Heart left ventricle (tissue), 16 donors: ENCODE measurements around the gene C12orf75. TPM values are rescaled to one million over a fixed set of nuclear protein-coding genes. Genes with fewer than 3 reads are reported as not detected.

Experiments used
- ATAC-seq, 4 donors: fragments of 200-7000 bp; cut with Tn5 transposase; one replicate each; pipeline ENCODE4 v1.9.1; 2020 to 2022; ENCODE audit warnings: moderate library complexity in 4 of 4, mild to moderate bottlenecking in 3 of 4, moderate number of reproducible peaks in 1 of 4
- DNase-seq, 5 donors: peaks; one replicate each; pipeline ENCODE4 v3.0.0-alpha.2; 2020
- H3K27ac ChIP-seq, 12 donors: fragments of 200-600 bp; sonication (generic) in 4 of 12; one replicate each; pipeline versions ENCODE4 v1.5.0 to v1.8.0; 2016 to 2022; ENCODE audit warnings: mild to moderate bottlenecking in 2 of 12
- H3K27me3 ChIP-seq, 9 donors: fragments of 200-600 bp; sonication (generic) in 2 of 9; one replicate each; pipeline versions ENCODE4 v1.5.1 to v1.8.0; 2016 to 2022; ENCODE audit warnings: mild to moderate bottlenecking in 3 of 9
- H3K36me3 ChIP-seq, 9 donors: fragments of 200-600 bp; sonication (generic) in 2 of 9; one replicate each; pipeline versions ENCODE4 v1.5.0 to v1.8.0; 2018 to 2022; ENCODE audit warnings: mild to moderate bottlenecking in 2 of 9
- H3K4me1 ChIP-seq, 12 donors: fragments of 200-600 bp; sonication (generic) in 4 of 12; one replicate each; pipeline versions ENCODE4 v1.5.0 to v1.8.0; 2016 to 2022; ENCODE audit warnings: mild to moderate bottlenecking in 3 of 12
- H3K4me3 ChIP-seq, 12 donors: fragments of 200-600 bp; sonication (generic) in 4 of 12; one replicate each; pipeline versions ENCODE4 v1.5.0 to v1.8.0; 2017 to 2022; ENCODE audit warnings: mild to moderate bottlenecking in 9 of 12, moderate library complexity in 4 of 12
- H3K9me3 ChIP-seq, 12 donors: fragments of 200-600 bp; sonication (generic) in 4 of 12; one replicate each; pipeline versions ENCODE4 v1.5.0 to v1.8.0; 2016 to 2022; ENCODE audit warnings: mild to moderate bottlenecking in 1 of 12
- POLR2A ChIP-seq, 2 donors: fragments of 450-650 bp; IDR thresholded peaks; one replicate each; pipeline ENCODE4 v1.6.1; 2017; ENCODE audit warnings: antibody characterized with exemption in 2 of 2, mild to moderate bottlenecking in 2 of 2, moderate library complexity in 2 of 2
- WGBS, 4 donors: extraction: QIAGEN DNeasy Blood & Tissue Kit in 2 of 4; methylation state at CpG; one replicate each; pipeline versions ENCODE4 v1.1.5 to v1.1.7; 2013 to 2018; 5-methylcytosine and 5-hydroxymethylcytosine counted together
- intact Hi-C, 10 donors: fragments of 100-400 bp; cut with DNase I; formaldehyde crosslinking; loops; one replicate each; pipeline versions ENCODE4 v1.11.1 to v1.14.2; 2022
- polyA plus RNA-seq, 2 donors: library from polyadenylated mRNA; stranded (reverse); fragments of 200-250 nt; gene quantifications; one replicate each; pipeline ENCODE4 v1.2.3, GENCODE V29; 2013
- total RNA-seq, 9 donors: library from RNA; depleted of rRNA in 2 of 9; stranded (reverse); fragments of >200 nt in 2 of 9; fragmentation: NEBNext Ultra II Directional in 3 of 9; extraction: Animal tissue kit (Norgen Biotek cat#: 25700) in 3 of 9; gene quantifications; one replicate each; pipeline versions ENCODE4 v1.1.0 to v1.2.4, GENCODE V29; 2016 to 2023
- TF ChIP-seq, protein P1 (sequence below), 12 donors: fragments of 200-600 bp; sonication (generic) in 4 of 12; IDR thresholded peaks; one replicate each; pipeline versions ENCODE4 v1.5.0 to v1.8.0; 2018 to 2022; ENCODE audit warnings: antibody characterized with exemption in 12 of 12, mild to moderate bottlenecking in 5 of 12
- donor health status: ischemic (EF 13 %, LVEDD 7.1; RV severe dilation, severe dysfunction).
- donor health status: healthy with polysubstance abuse.
- donor health status: DM: no; HTN: yes; CAD: no.
- donor health status: DM: no; HTN: no; CAD: no.
- donor health status: ischemic (EF 25% LVEDD 6.9; RV normal size, moderate dysfunction).
- donor health status: ischemic (EF 25% LVEDD 5.7; RV mildly dilated, moderate dysfunction).
- donor health status: healthy.
- donor health status: DM: yes; HTN: yes; CAD: no.
- donor health status: ischemic (EF 35%, LVEDD 5.7; RV mildly dilated, moderate dysfunction).
- donor health status: nonischemic (EF 11% LVEDD 7.7; RV severe dilation, severe dysfunction).
- donor health status: DM: yes; HTN: yes; CAD: no.
- donor health status: PGD.
- donor health status: ischemic (EF 29% LVEDD 5.4; RV normal size, mild dysfunction).
- donor health status: nonischemic (EF 23%, LVEDD 6.1; RV moderate dilation, normal function).

Gene C12orf75
- total and polyA plus RNA-seq, 11 donors, result 0.33 to 14.5 (median 1.4) TPM; not detected in 1

- TF ChIP-seq, protein P1, sequence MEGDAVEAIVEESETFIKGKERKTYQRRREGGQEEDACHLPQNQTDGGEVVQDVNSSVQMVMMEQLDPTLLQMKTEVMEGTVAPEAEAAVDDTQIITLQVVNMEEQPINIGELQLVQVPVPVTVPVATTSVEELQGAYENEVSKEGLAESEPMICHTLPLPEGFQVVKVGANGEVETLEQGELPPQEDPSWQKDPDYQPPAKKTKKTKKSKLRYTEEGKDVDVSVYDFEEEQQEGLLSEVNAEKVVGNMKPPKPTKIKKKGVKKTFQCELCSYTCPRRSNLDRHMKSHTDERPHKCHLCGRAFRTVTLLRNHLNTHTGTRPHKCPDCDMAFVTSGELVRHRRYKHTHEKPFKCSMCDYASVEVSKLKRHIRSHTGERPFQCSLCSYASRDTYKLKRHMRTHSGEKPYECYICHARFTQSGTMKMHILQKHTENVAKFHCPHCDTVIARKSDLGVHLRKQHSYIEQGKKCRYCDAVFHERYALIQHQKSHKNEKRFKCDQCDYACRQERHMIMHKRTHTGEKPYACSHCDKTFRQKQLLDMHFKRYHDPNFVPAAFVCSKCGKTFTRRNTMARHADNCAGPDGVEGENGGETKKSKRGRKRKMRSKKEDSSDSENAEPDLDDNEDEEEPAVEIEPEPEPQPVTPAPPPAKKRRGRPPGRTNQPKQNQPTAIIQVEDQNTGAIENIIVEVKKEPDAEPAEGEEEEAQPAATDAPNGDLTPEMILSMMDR (IDR thresholded peaks at IDR 0.05), result no peak
- no peak for TF ChIP-seq POLR2A (IDR thresholded peaks at IDR 0.05)
- no peaks in the 10 kb centered on the region for H3K4me1 ChIP-seq
- 32 to 43% (median 36%) methylated on average over 2 of the region's 2 CpGs for WGBS, 4 donors
- H3K27me3 ChIP-seq, result no peaks in the 10 kb centered on the region
- intact Hi-C loops, result no loop called here
- no peaks in the 10 kb centered on the region for H3K9me3 ChIP-seq
- no peak overlapping the region for H3K4me3 ChIP-seq
- H3K36me3 ChIP-seq, result no peaks in the 10 kb centered on the region
- DNase-seq (no peak), ATAC-seq (no peak)
- H3K27ac ChIP-seq, result no peak overlapping the region
These were observed 9.4 kb upstream of the C12orf75 start for GRCh38 chr12:105321125-105321524.

- no peak overlapping the region for H3K27ac ChIP-seq
- no peaks in the 10 kb centered on the region for H3K27me3 ChIP-seq
- no peak for ATAC-seq
- DNase-seq, result no peak
- TF ChIP-seq POLR2A (IDR thresholded peaks at IDR 0.05), result no peak
- TF ChIP-seq, protein P1 (IDR thresholded peaks at IDR 0.05), result no peak
- intact Hi-C loops, result no loop called here
- no peaks in the 10 kb centered on the region for H3K36me3 ChIP-seq
- no peaks in the 10 kb centered on the region for H3K4me1 ChIP-seq
- 86 to 89% (median 87%) methylated on average over 4 of the region's 4 CpGs for WGBS, 4 donors
- H3K4me3 ChIP-seq, result no peak overlapping the region
- H3K9me3 ChIP-seq, result no peaks in the 10 kb centered on the region
These were observed 8.4 kb upstream of the C12orf75 start for GRCh38 chr12:105322070-105322469.

DNA sequence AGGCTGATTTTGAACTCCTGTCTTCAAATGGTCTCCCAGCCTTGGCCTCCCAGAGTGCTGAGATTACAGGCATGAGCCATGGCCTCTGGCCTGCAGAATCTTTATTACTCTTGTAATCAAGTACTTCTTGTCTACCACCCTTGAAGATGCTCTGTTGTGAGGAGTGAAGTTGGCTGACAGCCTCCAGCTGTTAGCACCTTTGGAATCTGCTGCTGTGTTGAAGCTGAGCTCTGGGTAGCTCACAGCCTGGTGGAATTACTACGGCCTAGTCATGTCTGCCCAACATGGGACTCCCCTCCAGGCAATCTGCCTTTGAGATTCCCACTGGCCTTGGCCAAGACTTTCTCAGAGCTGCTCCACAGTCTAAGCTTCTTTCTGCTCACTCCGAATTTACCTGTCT is 5.8 kb upstream of the C12orf75 start:
- Histone ChIP-seq H3K36me3 (no peaks in the 10 kb centered on the region), H3K4me1 (peaks cover 0 to 1% (median 0%) of the 10 kb centered on the region in 12 donors), H3K27ac (no peak overlapping the region), H3K27me3 (no peaks in the 10 kb centered on the region), H3K9me3 (no peaks in the 10 kb centered on the region), H3K4me3 (no peak overlapping the region)
- intact Hi-C loops, result no loop called here
- no peak for TF ChIP-seq POLR2A (IDR thresholded peaks at IDR 0.05)
- TF ChIP-seq, protein P1 (IDR thresholded peaks at IDR 0.05), result no peak
- ATAC-seq (no peak), DNase-seq (no peak)
- WGBS, 4 donors, result 83 to 89% (median 85%) methylated on average over 2 of the region's 2 CpGs

- DNase-seq (no peak), ATAC-seq (no peak)
- Histone ChIP-seq H3K4me3 (no peak overlapping the region), H3K36me3 (no peaks in the 10 kb centered on the region), H3K9me3 (no peaks in the 10 kb centered on the region), H3K27ac (no peak overlapping the region), H3K4me1 (peaks cover 0 to 6% (median 3%) of the 10 kb centered on the region in 12 donors), H3K27me3 (no peaks in the 10 kb centered on the region)
- intact Hi-C loops, result no loop called here
- 93 to 97% (median 94%) methylated on average over 2 of the region's 2 CpGs for WGBS, 4 donors
- TF ChIP-seq, protein P1 (IDR thresholded peaks at IDR 0.05), result no peak
- no peak for TF ChIP-seq POLR2A (IDR thresholded peaks at IDR 0.05)
These were observed 5.4 kb upstream of the C12orf75 start for GRCh38 chr12:105325117-105325516.
